ENCODE data around the gene PIK3R1.

Gene PIK3R1

DNA sequence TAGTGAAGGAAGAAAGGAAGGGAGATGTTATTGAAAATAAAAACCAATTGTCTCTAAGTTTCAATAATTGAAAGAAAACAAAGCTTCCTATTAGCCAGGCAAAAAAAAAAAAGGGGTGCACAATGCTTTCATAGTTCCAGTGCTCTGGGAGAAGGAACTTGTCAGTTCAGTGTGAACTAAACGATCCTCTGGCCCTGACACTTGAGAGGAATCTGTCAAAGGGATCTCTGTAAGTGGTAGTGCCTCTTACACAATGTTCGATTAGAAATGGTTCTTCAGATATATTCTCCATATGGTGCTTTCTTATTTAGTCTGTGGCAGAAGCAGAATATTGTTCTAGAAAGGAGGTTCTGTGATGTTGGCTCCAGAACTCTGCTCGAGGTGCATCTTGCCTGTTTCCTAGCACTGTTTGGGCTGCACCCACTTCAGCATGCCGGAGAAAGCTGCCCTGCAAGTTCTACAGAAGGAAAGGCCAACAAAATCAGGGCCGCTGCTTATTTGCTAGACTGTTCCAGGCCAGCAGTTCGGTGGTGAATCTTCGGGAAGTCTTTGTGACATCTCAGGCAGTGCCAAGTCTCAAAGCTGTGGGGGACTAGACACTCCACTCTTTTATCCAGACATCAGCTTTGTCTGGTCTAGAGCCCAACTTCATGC is 90.9 kb downstream of the PIK3R1 start:
- Histone ChIP-seq H3K9me3 (ENCODE audit: control insufficient read depth, low read length) (no peaks in the 10 kb centered on the region), H3K4me3 (ENCODE audit: extremely low read depth, insufficient read depth, low read length, poor library complexity, severe bottlenecking) (no peak overlapping the region), H3K4me1 (ENCODE audit: control insufficient read depth, insufficient read depth, low read length, poor library complexity, severe bottlenecking) (no peaks in the 10 kb centered on the region), H3K36me3 (ENCODE audit: control insufficient read depth, insufficient read depth, low read length) (peaks cover 5% of the 10 kb centered on the region), H3K27ac (ENCODE audit: low read depth, low read length, severe bottlenecking) (no peak overlapping the region)
- WGBS, 2 experiments (ENCODE audit: insufficient coverage in 2 of 2) = 90 to 93% methylated on average over 6 to 7 of the region's 7 CpGs

DNA sequence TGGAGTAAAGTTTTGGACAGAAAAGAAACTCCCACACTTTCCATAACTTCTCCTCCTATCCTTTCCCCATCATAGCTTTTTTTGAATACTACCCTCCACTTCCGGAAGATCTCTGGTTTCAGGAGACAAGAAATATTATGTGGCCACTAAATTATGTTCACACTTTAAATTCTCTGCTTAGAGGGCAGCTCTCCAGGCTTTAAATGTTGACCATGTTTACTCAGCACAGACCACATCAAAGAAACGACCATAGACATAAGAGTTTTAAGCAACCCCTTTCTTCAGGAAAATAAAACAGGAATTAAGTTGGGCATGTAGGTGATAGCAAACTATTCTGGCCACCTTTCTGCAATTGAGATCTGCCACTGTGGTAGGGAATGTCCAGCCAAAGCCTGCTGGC is 97.8 kb downstream of the PIK3R1 start:
- WGBS, 2 experiments (ENCODE audit: insufficient coverage in 2 of 2) = 80% methylated on average over 1 of the region's 2 CpGs; no CpG with 5 or more reads in 1 of the 2 experiments
- Histone ChIP-seq H3K9me3 (ENCODE audit: control insufficient read depth, low read length) (no peaks in the 10 kb centered on the region), H3K4me3 (ENCODE audit: extremely low read depth, insufficient read depth, low read length, poor library complexity, severe bottlenecking) (no peak overlapping the region)

DNA sequence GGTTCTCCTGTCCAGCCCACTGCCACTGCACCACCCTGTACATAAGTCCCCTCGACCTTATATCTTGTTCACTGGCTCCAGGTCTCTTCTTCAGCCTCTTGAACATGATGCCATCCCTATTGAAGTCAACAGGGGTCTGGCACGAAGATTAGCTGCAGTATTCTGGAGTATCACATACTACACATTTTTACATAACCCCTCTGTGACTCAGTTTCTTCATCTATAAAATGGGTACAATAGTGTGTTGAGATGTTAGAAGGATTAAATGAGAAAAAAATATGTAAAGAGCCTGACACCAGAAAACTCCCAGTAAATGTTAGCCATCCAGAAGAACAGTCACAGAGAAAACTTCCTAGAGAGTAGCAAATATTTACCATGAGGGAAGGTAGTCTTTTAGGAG is 98.9 kb downstream of the PIK3R1 start:
- 88 to 100% methylated on average over 1 of the region's 2 CpGs for WGBS, 2 experiments (ENCODE audit: insufficient coverage in 2 of 2)
- no peaks in the 10 kb centered on the region for H3K9me3 ChIP-seq (ENCODE audit: control insufficient read depth, low read length)
- no peak overlapping the region for H3K4me3 ChIP-seq (ENCODE audit: extremely low read depth, insufficient read depth, low read length, poor library complexity, severe bottlenecking)
- peaks cover 4% of the 10 kb centered on the region for H3K4me1 ChIP-seq (ENCODE audit: control insufficient read depth, insufficient read depth, low read length, poor library complexity, severe bottlenecking)
- no peak overlapping the region for H3K27ac ChIP-seq (ENCODE audit: low read depth, low read length, severe bottlenecking)
- H3K36me3 ChIP-seq (ENCODE audit: control insufficient read depth, insufficient read depth, low read length) = no peaks in the 10 kb centered on the region

More for the DNA sequence above, 97.8 kb downstream of the PIK3R1 start:
- H3K4me1 ChIP-seq (ENCODE audit: control insufficient read depth, insufficient read depth, low read length, poor library complexity, severe bottlenecking) = no peaks in the 10 kb centered on the region
- no peak overlapping the region for H3K27ac ChIP-seq (ENCODE audit: low read depth, low read length, severe bottlenecking)
- H3K36me3 ChIP-seq (ENCODE audit: control insufficient read depth, insufficient read depth, low read length) = no peaks in the 10 kb centered on the region

DNA sequence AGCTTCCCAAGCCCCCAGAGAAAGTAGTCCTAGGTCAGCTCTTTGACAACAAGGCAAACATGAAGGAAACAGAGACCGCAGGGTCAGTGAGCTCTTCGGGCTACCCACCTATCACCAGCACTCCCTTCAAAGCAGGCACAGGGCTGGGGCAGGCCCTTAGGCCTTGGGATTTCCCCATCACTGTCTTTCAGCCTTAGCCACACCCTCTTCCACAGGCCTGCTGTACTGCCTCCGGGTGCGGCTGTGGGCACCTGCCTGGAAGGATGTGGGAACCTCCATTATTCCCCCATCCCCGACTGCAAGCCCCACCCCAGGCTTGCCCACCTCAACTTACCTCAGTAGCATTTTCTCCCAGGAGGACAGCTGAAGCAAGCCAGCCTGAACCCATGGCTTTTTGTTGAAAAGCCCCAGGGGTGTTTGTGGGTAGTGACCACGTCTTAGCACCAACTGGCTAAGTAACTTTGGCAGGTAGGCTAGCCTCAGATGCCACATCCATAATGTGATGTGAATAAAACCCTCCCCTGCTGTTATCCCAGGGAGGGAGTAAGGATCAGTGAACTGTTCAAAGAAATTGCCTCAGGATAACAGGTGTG is 100.2 kb downstream of the PIK3R1 start:
- peaks cover 8% of the 10 kb centered on the region for H3K4me1 ChIP-seq (ENCODE audit: control insufficient read depth, insufficient read depth, low read length, poor library complexity, severe bottlenecking)
- H3K4me3 ChIP-seq (ENCODE audit: extremely low read depth, insufficient read depth, low read length, poor library complexity, severe bottlenecking) = no peak overlapping the region
- H3K27ac ChIP-seq (ENCODE audit: low read depth, low read length, severe bottlenecking) = no peak overlapping the region
- H3K9me3 ChIP-seq (ENCODE audit: control insufficient read depth, low read length) = no peaks in the 10 kb centered on the region
- WGBS, 2 experiments (ENCODE audit: insufficient coverage in 2 of 2) = 92 to 100% methylated on average over 2 to 4 of the region's 6 CpGs
- no peaks in the 10 kb centered on the region for H3K36me3 ChIP-seq (ENCODE audit: control insufficient read depth, insufficient read depth, low read length)

DNA sequence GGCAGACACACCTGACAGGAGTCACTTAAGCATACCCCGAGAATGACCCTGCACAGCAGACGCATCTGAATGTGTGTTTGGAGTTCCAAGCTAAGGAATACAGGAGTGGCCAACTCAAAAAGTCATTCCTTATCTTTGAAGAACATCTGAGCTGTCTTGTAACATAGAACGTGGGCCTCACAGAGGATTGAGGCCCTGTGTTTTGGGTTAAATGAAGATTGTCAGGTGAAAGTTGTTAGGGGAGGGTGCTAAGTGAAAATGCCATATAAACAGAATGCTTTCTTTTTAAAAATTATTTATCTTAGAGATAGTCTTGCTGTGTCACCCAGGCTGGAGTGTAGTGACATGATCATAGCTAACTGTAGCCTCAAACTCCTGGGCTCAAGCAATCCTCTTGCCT is 100.9 kb downstream of the PIK3R1 start:
- peaks cover 8% of the 10 kb centered on the region for H3K4me1 ChIP-seq (ENCODE audit: control insufficient read depth, insufficient read depth, low read length, poor library complexity, severe bottlenecking)
- no peak overlapping the region for H3K4me3 ChIP-seq (ENCODE audit: extremely low read depth, insufficient read depth, low read length, poor library complexity, severe bottlenecking)
- WGBS, 2 experiments (ENCODE audit: insufficient coverage in 2 of 2) = 83 to 85% methylated on average over 2 to 3 of the region's 3 CpGs
- H3K9me3 ChIP-seq (ENCODE audit: control insufficient read depth, low read length) = no peaks in the 10 kb centered on the region
- H3K36me3 ChIP-seq (ENCODE audit: control insufficient read depth, insufficient read depth, low read length) = no peaks in the 10 kb centered on the region
- no peak overlapping the region for H3K27ac ChIP-seq (ENCODE audit: low read depth, low read length, severe bottlenecking)

DNA sequence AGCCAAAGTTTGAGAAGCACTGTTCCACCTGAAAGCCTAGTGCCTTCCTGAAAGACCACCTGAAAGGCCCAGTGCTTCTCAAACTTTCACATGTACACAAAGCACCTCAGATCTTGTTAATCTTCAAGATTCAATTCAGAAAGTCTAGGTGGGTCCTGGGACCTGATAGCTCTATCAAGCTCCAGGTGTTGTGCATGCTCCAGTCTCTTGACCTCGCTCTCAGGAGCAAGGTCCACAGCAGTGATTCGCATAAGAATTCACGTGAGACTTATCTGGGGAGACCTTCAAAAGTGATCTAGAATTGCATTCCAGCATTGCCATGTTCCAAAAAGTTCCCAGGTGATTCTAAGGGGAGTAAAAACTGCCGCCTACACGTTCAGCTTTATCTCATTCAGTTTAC is 102.1 kb downstream of the PIK3R1 start:
- H3K9me3 ChIP-seq (ENCODE audit: control insufficient read depth, low read length) = no peaks in the 10 kb centered on the region
- WGBS, 2 experiments (ENCODE audit: insufficient coverage in 2 of 2) = 86 to 93% methylated on average over 3 of the region's 5 CpGs
- H3K4me1 ChIP-seq (ENCODE audit: control insufficient read depth, insufficient read depth, low read length, poor library complexity, severe bottlenecking) = peaks cover 8% of the 10 kb centered on the region
- H3K4me3 ChIP-seq (ENCODE audit: extremely low read depth, insufficient read depth, low read length, poor library complexity, severe bottlenecking) = no peak overlapping the region
- H3K27ac ChIP-seq (ENCODE audit: low read depth, low read length, severe bottlenecking) = no peak overlapping the region
- no peaks in the 10 kb centered on the region for H3K36me3 ChIP-seq (ENCODE audit: control insufficient read depth, insufficient read depth, low read length)

DNA sequence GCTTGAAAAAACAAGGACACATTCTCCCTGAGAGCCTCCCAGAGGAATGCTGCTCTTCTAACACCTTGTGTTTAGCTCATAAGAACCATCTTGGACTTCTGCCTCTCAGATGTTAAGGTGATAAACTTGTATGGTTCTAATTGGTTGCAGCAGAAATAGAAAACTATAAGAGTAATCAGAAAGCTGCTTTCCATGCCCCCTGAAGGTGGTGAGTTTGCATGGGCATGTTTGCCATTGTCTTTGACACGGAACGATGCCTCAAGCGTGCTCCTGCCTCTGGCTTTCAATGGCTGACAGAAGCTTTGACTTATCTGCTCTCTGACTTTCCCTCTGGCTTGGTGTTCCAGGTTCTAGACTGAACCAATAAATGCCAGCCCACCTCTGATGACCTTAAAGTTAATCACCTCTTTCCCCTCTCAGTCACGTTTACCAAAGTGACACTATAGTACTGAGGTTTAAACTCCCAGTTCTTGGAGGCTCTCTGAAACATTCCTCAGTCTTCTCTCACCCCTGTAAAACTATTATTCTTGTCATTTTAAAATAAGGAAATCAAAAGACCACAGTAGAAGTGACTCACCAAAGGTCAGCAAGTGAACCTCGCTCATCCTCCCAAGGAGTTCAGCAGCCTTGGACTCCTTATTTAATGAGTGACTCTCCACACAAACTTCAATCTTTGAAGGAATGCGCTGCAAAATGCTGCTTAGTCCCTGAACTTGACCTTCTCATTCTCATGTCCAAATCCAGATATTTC is 103.6 kb downstream of the PIK3R1 start:
- 93 to 94% methylated on average over 6 of the region's 6 CpGs for WGBS, 2 experiments (ENCODE audit: insufficient coverage in 2 of 2)
- Histone ChIP-seq H3K4me3 (ENCODE audit: extremely low read depth, insufficient read depth, low read length, poor library complexity, severe bottlenecking) (no peak overlapping the region), H3K27ac (ENCODE audit: low read depth, low read length, severe bottlenecking) (no peak overlapping the region), H3K9me3 (ENCODE audit: control insufficient read depth, low read length) (no peaks in the 10 kb centered on the region), H3K4me1 (ENCODE audit: control insufficient read depth, insufficient read depth, low read length, poor library complexity, severe bottlenecking) (peaks cover 8% of the 10 kb centered on the region), H3K36me3 (ENCODE audit: control insufficient read depth, insufficient read depth, low read length) (no peaks in the 10 kb centered on the region)

DNA sequence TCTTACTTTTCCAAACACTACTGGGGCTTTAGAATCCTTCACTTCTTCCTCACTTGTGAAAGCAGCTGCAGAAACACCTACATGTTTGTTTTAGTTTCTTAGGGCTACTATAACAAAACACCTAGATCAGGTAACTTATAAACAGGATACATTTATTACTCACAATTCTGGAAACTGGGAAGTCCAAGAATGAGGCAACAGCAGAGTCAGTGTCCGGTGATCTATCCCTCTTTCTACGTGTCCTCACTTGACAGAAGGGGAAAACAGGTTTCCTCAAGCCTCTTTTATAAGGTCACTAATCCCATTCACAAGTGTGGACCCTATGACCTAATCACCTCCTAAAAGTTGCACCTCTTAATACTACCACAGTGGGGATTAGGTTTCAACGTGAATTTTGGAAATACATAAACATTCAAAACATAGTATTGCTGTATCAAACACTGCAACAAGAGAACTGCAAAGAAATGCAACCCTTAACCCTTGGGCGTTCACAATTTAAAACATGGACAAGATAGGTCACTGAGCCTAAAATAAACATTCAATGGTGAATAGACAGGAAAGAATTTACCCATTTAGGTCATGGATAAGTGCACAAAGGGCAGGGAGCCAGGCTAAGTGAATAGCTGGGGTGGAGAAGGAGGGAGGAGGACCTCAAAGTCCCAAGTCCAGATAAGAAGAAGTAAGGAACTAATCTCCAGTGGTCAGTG is 104.3 kb downstream of the PIK3R1 start:
- no peaks in the 10 kb centered on the region for H3K36me3 ChIP-seq (ENCODE audit: control insufficient read depth, insufficient read depth, low read length)
- WGBS, 2 experiments (ENCODE audit: insufficient coverage in 2 of 2) = 91 to 100% methylated on average over 2 to 3 of the region's 4 CpGs
- H3K4me1 ChIP-seq (ENCODE audit: control insufficient read depth, insufficient read depth, low read length, poor library complexity, severe bottlenecking) = peaks cover 8% of the 10 kb centered on the region
- H3K4me3 ChIP-seq (ENCODE audit: extremely low read depth, insufficient read depth, low read length, poor library complexity, severe bottlenecking) = no peak overlapping the region
- peak overlapping the region; percentile 3 for H3K27ac ChIP-seq (ENCODE audit: low read depth, low read length, severe bottlenecking)
- H3K9me3 ChIP-seq (ENCODE audit: control insufficient read depth, low read length) = no peaks in the 10 kb centered on the region

DNA sequence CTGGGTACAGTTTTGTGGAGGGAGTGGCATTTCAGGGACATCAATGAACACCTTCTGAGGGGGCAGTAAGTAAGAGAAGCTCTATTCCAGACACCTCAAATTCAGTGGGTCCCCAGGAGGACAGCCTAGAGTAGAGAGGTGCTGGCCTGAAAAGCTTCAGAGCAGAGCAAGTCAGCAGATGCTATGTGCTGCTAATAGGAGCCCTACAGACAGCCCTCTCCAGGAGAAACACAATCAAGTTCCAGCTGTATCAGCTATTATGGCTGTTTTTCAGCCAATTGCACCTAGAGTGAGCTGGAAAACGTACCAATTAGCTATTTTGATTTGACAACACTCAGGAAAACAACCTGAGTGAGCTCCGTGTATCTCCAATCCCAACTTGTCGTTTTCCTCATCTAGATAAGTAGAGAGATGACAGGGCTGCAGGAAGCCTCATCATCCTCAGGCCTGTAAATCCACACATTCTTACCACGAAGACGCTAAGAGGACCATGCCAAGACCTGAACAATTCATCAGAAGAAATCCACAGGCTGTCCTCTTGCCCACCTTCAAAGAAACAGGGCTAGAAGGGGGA is 104.9 kb downstream of the PIK3R1 start:
- H3K4me1 ChIP-seq (ENCODE audit: control insufficient read depth, insufficient read depth, low read length, poor library complexity, severe bottlenecking) = peaks cover 8% of the 10 kb centered on the region
- peak overlapping the region; percentile 3 for H3K27ac ChIP-seq (ENCODE audit: low read depth, low read length, severe bottlenecking)
- no peak overlapping the region for H3K4me3 ChIP-seq (ENCODE audit: extremely low read depth, insufficient read depth, low read length, poor library complexity, severe bottlenecking)
- H3K9me3 ChIP-seq (ENCODE audit: control insufficient read depth, low read length) = no peaks in the 10 kb centered on the region
- no peaks in the 10 kb centered on the region for H3K36me3 ChIP-seq (ENCODE audit: control insufficient read depth, insufficient read depth, low read length)
- WGBS, 2 experiments (ENCODE audit: insufficient coverage in 2 of 2) = 88 to 97% methylated on average over 2 to 4 of the region's 5 CpGs

DNA sequence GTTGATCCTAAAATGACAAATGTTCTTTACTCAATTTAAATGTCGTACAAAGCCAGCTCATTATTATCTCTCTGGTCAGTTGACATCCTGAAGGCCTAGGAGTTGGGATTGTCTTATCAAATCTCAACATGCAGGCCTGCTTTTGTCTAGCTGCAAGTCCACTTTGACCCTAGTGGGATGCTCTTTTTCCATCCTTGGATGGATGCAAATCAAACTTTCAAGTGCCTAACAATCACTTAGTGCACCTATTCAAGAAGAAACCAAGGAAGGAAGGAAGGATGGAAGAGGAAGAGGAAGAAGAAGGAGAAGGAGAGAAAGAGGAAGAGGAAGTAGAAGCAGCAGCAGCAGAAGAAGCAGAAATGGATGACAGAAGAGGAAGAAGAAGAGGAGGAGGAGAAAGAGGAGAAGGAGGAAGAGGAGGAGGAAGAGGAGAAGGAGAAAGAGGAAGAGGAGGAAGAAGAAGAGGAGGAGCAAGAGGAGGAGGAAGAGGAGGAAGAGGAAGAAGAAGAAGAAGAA is 109.6 kb downstream of the PIK3R1 start:
- H3K4me3 ChIP-seq (ENCODE audit: extremely low read depth, insufficient read depth, low read length, poor library complexity, severe bottlenecking) = no peak overlapping the region
- WGBS, 2 experiments (ENCODE audit: insufficient coverage in 2 of 2) = no CpG with 5 or more reads among the region's 1 CpG
- H3K36me3 ChIP-seq (ENCODE audit: control insufficient read depth, insufficient read depth, low read length) = no peaks in the 10 kb centered on the region
- H3K27ac ChIP-seq (ENCODE audit: low read depth, low read length, severe bottlenecking) = no peak overlapping the region
- H3K9me3 ChIP-seq (ENCODE audit: control insufficient read depth, low read length) = no peaks in the 10 kb centered on the region
- no peaks in the 10 kb centered on the region for H3K4me1 ChIP-seq (ENCODE audit: control insufficient read depth, insufficient read depth, low read length, poor library complexity, severe bottlenecking)

Measured in mesodermal cell (in vitro differentiated cells).